HepG2 (cell line): ENCODE results near the gene ETV6. TPM values are rescaled to one million over a fixed set of nuclear protein-coding genes. Genes with fewer than 3 reads are reported as not detected.

Experiments
- ATAC-seq: fragments of 200-7000 bp; cut with Tn5 transposase; 3 replicates; pipeline ENCODE4 v1.9.1; 2020; ENCODE audit warnings: mild to moderate bottlenecking, moderate library complexity
- BruUV-seq: library from RNA; stranded (reverse); fragments of 400-500 nt; replicated peaks from 2 replicates; lab custom pipeline; 2021; lab: Mats Ljungman, UMichigan
- CTCF ChIA-PET: fragments of 300-600 bp; formaldehyde crosslinking; extraction: SDS; loops from one replicate; lab custom pipeline; 2021; ENCODE audit warnings: low total read pairs, inconsistent platforms, low intra/inter-chr PET ratio; lab: Yijun Ruan, JAX
- POLR2A ChIA-PET: fragments of 350-600 bp; sonication (Branson Sonifier 250); formaldehyde crosslinking; loops from one replicate; lab custom pipeline; 2020; ENCODE audit warnings: antibody characterized with exemption, inconsistent platforms; lab: Yijun Ruan, JAX
- DNase-seq: peaks from one replicate; pipeline ENCODE4 v3.0.0-alpha.2; 2015; ENCODE audit warnings: low spot score
- FAIRE-seq: peaks from 3 replicates; lab custom pipeline; 2011; peaks lifted over from hg19 to GRCh38; lab: Jason Lieb, UNC
- H2AFZ ChIP-seq: one replicate; pipeline ENCODE4 v1.6.1; 2011; ENCODE audit warnings: low read length, inconsistent platforms
- H3K27ac ChIP-seq: fragments of 300-600 bp; 3 replicates; pipeline ENCODE4 v1.8.0; 2011; ENCODE audit warnings: mixed run types, mild to moderate bottlenecking, mixed read lengths, low read length, inconsistent platforms; ENCODE audit not compliant: insufficient read depth; ENCODE audit errors: extremely low read length
- H3K27me3 ChIP-seq, 2 experiments: fragments of 200-600 bp in 1 of 2; 2 replicates in 1 of 2; 3 replicates in 1 of 2; pipeline versions ENCODE4 v1.6.0 to v1.8.0; 2011; ENCODE audit warnings: low read length in 2 of 2, mild to moderate bottlenecking in 2 of 2, moderate library complexity in 2 of 2, inconsistent platforms in 1 of 2; ENCODE audit not compliant: insufficient read depth in 2 of 2, control insufficient read depth in 1 of 2
- H3K36me3 ChIP-seq, 2 experiments: fragments of 200-600 bp in 1 of 2; replicated peaks in 1 of 2; 2 replicates in 1 of 2; 3 replicates in 1 of 2; pipeline versions ENCODE4 v1.5.1 to v1.8.0; 2011; ENCODE audit warnings: low read length in 2 of 2, inconsistent platforms in 1 of 2; ENCODE audit not compliant: insufficient read depth in 2 of 2, control insufficient read depth in 1 of 2
- H3K4me1 ChIP-seq: 2 replicates; pipeline ENCODE4 v1.5.1; 2012; ENCODE audit warnings: low read length, inconsistent platforms; ENCODE audit not compliant: insufficient read depth
- H3K4me2 ChIP-seq: 2 replicates; pipeline ENCODE4 v1.6.0; 2011; ENCODE audit warnings: low read depth, low read length, inconsistent platforms
- H3K4me3 ChIP-seq, 3 experiments: fragments of 200-600 bp in 1 of 3; sonication (generic), shearing (Covaris generic) in 1 of 3; replicated peaks in 1 of 3; 2 replicates each; pipeline ENCODE4 v1.5.1; 2011 to 2016; ENCODE audit warnings: low read length in 3 of 3, inconsistent platforms in 2 of 3, low read depth in 2 of 3, mild to moderate bottlenecking in 2 of 3, control low read depth in 1 of 3, mixed read lengths in 1 of 3; ENCODE audit not compliant: insufficient read depth in 1 of 3
- H3K79me2 ChIP-seq: one replicate; pipeline ENCODE4 v1.6.1; 2011; ENCODE audit warnings: low read length, inconsistent platforms; ENCODE audit not compliant: insufficient read depth
- H3K9ac ChIP-seq: 2 replicates; pipeline ENCODE4 v1.6.0; 2011; ENCODE audit warnings: mild to moderate bottlenecking, low read depth, low read length, inconsistent platforms; ENCODE audit not compliant: insufficient read depth
- H3K9me3 ChIP-seq: 2 replicates; pipeline ENCODE4 v1.5.1; 2012; ENCODE audit warnings: mild to moderate bottlenecking, low read length
- H4K20me1 ChIP-seq: 2 replicates; pipeline ENCODE4 v1.6.0; 2011; ENCODE audit warnings: inconsistent platforms, mild to moderate bottlenecking, low read length, moderate library complexity; ENCODE audit not compliant: insufficient read depth
- ERF ChIP-seq: IDR thresholded peaks from 2 replicates; pipeline ENCODE4 v1.6.1; 2018; ENCODE audit warnings: missing biosample characterization, missing genetic modification reagents
- HDAC2 ChIP-seq: sonication (generic); formaldehyde crosslinking; IDR thresholded peaks from 2 replicates; pipeline ENCODE4 v1.4.0; 2020; ENCODE audit warnings: missing genetic modification reagents
- KIAA2018 ChIP-seq: sonication (generic); formaldehyde crosslinking; IDR thresholded peaks from 2 replicates; pipeline ENCODE4 v1.5.0; 2020; ENCODE audit warnings: mild to moderate bottlenecking, missing genetic modification reagents, borderline replicate concordance
- NBN ChIP-seq: fragments of 450-650 bp; conservative IDR thresholded peaks from 2 replicates; pipeline ENCODE4 v1.6.1; 2017
- RAD21 ChIP-seq: fragments of 450-650 bp; formaldehyde crosslinking; IDR thresholded peaks from 2 replicates; pipeline ENCODE4 v1.5.0; 2020; ENCODE audit warnings: mild to moderate bottlenecking
- RFX1 ChIP-seq: fragments of 450-650 bp; IDR thresholded peaks from 2 replicates; pipeline ENCODE4 v1.6.1; 2017
- ZBTB39 ChIP-seq: sonication (generic); formaldehyde crosslinking; IDR thresholded peaks from 2 replicates; pipeline ENCODE4 v1.5.0; 2020; ENCODE audit warnings: missing genetic modification reagents
- ZBTB7B ChIP-seq: sonication (generic); formaldehyde crosslinking; IDR thresholded peaks from 2 replicates; pipeline ENCODE4 v1.4.0; 2020; ENCODE audit warnings: missing genetic modification reagents
- ZNF687 ChIP-seq: sonication (generic); formaldehyde crosslinking; IDR thresholded peaks from 2 replicates; pipeline ENCODE4 v1.5.1; 2020; ENCODE audit warnings: mild to moderate bottlenecking, missing genetic modification reagents, moderate library complexity
- ZNF766 ChIP-seq: sonication (generic); formaldehyde crosslinking; IDR thresholded peaks from 2 replicates; pipeline ENCODE4 v1.5.0; 2020; ENCODE audit warnings: missing genetic modification reagents, borderline replicate concordance
- WGBS: methylation state at CpG from one replicate; pipeline ENCODE4 v1.1.6; 2017; ENCODE audit warnings: low lambda C conversion rate; 5-methylcytosine and 5-hydroxymethylcytosine counted together
- in situ Hi-C: cut with HindIII; loops from 2 replicates; pipeline ENCODE4 v1.10.0; 2017; ENCODE audit warnings: low pct_unique_long_range_greater_than_20kb; ENCODE audit not compliant: extremely low pct_ligation_motif_present
- intact Hi-C: fragments of 100-400 bp; cut with micrococcal nuclease; formaldehyde crosslinking; loops from one replicate; pipeline ENCODE4 v1.10.0; 2022; ENCODE audit not compliant: unreplicated experiment
- polyA plus RNA-seq, 8 experiments: library from polyadenylated mRNA; depleted of rRNA in 3 of 8; stranded (reverse) in 7 of 8; unstranded in 1 of 8; fragments of >200 nt; fragmentation: Illumina TruSeq in 4 of 8; extraction: Trizol in 4 of 8; gene quantifications; 2 replicates each; pipeline versions ENCODE4 v1.2.1 to v1.2.3, GENCODE V29; 2011 to 2016; ENCODE audit warnings: low read depth in 4 of 8, missing spikeins in 1 of 8, mixed read lengths in 1 of 8; ENCODE audit not compliant: insufficient read depth in 1 of 8
- total RNA-seq, 5 experiments: library from RNA; depleted of rRNA; stranded (reverse); fragments of >200 nt; fragmentation: Illumina TruSeq; extraction: Trizol; gene quantifications; 2 replicates each; pipeline ENCODE4 v1.2.3, GENCODE V29; 2016; ENCODE audit warnings: low read depth in 1 of 5

Gene ETV6
- total and polyA plus RNA-seq, 2 of the 13 experiments (the other 11 are each of a cell fraction or from before 2014, with no cell fraction given) = 2.2 to 3.0 TPM

GRCh38 chr12:11702959-11703358 is 53.5 kb downstream of the ETV6 start:
- in situ Hi-C loops (no loop called here), intact Hi-C loops (loop anchor here (10.0 kb wide), 1 partner anchor 48 kb away; no protein-coding TSS in a partner anchor)
- H3K4me3 ChIP-seq = no peak overlapping the region
- FAIRE-seq = no peak
- ChIA-PET POLR2A (interaction anchor here (0.6 kb wide), 1 partner anchor 1040 kb away, joined by 3 read pairs; no protein-coding TSS in a partner anchor), CTCF (no interaction called here)
- no peak overlapping the region for H3K4me2 ChIP-seq
- H3K79me2 ChIP-seq = no peaks in the 10 kb centered on the region
- H2AFZ ChIP-seq = no peak overlapping the region
- no peak for DNase-seq
- 81% methylated on average over 5 of the region's 5 CpGs for WGBS
- no peak overlapping the region for H3K9ac ChIP-seq
- H3K4me1 ChIP-seq = peaks cover 65% of the 10 kb centered on the region
- no peaks in the 10 kb centered on the region for H3K27me3 ChIP-seq
- H4K20me1 ChIP-seq = no peaks in the 10 kb centered on the region
- no peak for ATAC-seq
- H3K36me3 ChIP-seq = no peaks in the 10 kb centered on the region
- H3K27ac ChIP-seq = no peak overlapping the region
- no peaks in the 10 kb centered on the region for H3K9me3 ChIP-seq
- BruUV-seq = no TSS peak
- TF ChIP-seq ZBTB7B (CRISPR knock-in tag) (no peak), NBN (no peak), RAD21 (no peak), ZBTB39 (CRISPR knock-in tag) (no peak), RFX1 (no peak), ERF (CRISPR knock-in tag) (no peak), KIAA2018 (CRISPR knock-in tag) (no peak), ZNF766 (CRISPR knock-in tag) (no peak), ZNF687 (CRISPR knock-in tag) (no peak), HDAC2 (CRISPR knock-in tag) (no peak)
